GM15510 (cell line): Measurements from ENCODE around the gene GNG7.

Experiments
- POLR2A ChIP-seq: IDR thresholded peaks from 3 replicates; pipeline ENCODE4 v1.6.1; 2011; ENCODE audit warnings: borderline replicate concordance; ENCODE audit not compliant: insufficient read length; ENCODE audit errors: extremely low read depth

Gene GNG7

DNA sequence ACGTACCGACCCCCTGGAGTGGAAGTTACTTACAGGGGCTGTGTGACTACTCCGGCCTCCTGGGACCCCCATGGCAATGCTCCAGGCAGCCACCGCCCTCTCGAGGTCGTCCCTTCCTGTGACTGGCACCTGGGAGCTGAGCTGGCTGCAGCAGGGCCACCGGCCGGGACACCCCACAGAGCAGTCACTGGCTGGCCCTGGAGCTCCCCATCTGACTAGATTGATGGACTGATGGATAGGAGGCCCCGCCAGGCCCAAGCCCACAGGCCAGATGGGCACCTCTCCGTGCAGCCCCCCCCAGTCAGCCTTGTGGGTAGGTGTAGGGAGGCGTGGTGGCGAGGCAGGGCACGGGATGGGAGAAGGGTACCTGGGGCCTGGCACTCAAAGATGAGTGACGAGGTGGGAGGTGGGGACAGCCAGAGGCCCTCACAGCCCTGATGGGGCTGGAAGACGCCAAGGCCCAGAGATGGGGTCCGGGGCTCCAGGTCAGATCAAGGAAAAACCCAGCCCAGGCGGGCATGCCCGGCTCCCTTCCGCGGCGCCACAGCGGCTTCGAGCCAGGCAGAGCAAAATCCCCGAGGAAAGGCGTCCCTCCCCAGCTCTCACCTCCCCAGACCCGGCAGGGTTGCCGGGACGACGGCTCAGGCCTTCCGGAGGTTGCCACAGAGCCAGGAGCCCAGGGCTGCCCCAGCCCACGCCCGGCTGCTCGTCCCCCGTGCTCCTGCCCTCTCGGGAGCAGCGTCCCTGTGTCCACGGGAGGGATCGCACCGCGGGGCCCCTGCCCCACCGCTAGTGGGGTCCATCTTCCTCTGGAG, 28.9 kb upstream of the GNG7 start:
- TF ChIP-seq POLR2A: no peak

DNA sequence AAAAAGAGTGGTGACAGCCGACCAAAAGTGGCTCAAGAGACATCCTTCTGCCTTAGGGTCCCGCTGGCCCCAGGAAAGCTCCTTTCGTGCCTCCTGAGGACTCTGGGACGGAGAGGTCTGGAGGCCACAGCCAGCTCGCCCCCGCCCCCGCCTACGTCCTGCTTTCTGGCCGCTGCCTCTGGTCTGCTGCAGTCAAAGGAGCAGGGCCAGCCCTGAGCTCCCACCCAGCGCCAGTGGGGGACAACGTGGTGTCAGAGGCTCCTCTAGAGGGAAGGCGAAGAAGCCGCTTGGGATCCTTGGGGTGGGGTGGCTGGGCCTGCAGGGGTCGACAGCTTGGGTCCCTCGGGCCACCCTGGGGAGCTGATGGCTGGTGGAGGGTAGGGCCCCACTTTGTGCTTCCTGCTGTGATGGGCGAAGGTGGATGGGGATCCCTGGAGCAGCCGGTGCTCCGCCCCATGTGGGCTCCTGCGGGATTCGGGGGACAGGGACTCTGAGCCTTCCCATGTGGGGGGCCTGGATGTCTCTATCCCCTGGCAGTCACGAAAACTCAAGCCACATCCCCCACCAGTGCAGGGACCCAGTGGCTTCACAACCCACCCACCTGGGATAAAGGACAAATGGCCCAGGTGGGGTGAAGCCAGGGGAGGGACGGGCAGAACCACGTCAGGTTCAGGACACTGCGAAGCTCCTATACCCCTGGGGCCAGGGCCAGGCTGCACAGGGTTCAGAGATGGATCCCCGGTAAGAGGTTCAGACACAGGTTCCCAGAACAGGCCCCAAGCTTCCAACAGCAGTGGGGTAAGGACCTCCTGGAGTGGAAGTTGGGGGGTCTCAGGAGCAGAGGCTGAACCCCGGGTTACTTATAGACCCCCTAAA, 27.7 kb upstream of the GNG7 start:
- no peak for TF ChIP-seq POLR2A

DNA sequence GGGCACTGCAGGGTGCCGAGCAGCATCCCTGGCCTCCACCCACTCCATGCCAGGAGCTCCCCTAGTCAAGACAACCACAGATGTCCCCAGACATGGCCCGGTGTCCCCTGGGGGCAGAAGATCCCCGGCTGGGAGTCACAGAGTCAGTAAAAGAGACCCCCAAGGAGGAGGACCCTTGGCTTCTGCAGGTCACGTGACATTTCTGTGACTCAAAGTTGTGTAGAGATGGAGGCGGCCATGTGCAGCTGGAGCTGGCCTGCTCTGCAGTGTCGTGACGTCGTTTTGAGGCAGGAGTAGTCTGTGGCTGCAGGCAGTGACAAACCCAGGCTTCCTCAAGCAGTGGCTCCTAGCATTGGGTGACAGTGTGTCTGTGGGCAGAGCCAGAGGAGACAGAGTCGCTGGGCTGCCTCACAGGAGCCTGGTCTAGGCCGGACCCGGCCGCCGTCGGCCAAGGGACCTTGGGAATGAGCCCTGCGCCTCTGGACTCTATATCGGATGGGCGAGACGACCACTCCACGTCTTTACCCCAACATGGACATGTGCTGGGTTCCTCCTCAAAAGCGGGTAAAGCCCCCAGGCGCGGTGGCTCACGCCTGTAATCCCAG, 26.4 kb upstream of the GNG7 start:
- TF ChIP-seq POLR2A: no peak

DNA sequence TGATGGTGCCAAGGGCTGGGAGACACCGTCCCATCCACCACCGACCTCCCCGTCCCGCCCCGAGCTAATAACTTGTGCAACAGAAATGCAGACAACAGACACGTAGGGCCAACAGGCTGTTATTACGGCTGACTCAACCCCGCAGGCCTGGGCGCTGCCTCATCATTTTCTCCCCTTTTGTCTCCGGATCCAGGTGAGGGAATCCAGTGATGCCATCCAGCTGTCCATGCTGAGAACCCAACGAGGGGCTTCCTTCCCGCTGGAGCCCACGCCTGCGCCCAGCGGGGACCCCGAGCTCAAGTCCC, 25.1 kb upstream of the GNG7 start:
- no peak for TF ChIP-seq POLR2A

DNA sequence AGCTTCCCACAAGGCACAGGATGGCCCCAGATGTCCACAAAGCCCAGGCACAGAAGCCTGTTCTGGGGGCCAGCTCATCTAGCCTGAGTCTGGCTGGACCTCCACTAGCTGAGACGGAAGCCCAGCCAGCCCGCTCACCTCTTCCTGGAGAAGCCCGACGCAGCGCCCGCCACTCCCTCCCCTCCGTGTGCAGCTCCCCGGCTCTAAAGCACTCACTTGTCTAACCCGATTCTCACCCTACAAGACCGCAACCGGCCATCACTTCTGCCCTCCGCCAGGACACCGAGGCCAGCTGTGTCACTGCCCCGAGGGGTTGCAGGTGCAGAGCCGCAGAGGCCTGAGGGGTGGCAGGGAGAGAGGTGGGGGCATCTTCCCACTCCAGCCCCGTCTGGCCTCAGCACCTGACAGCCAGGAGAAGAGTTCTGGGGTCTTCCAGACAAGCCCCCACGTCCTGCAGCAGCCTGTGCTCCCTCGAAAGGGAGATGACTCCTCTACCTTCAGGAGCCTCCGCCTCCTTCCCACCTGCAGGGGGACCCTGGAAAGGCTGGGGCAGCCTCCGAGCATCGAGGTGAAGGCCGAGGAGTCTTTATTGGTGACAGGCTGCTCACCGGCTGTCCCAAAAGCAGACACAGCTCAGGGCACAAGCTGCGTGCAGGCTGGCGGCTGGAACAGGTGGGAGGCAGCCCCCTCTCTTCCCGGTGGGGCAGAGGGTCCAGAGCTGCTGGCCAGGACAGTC, 24.6 kb upstream of the GNG7 start:
- TF ChIP-seq POLR2A: no peak

DNA sequence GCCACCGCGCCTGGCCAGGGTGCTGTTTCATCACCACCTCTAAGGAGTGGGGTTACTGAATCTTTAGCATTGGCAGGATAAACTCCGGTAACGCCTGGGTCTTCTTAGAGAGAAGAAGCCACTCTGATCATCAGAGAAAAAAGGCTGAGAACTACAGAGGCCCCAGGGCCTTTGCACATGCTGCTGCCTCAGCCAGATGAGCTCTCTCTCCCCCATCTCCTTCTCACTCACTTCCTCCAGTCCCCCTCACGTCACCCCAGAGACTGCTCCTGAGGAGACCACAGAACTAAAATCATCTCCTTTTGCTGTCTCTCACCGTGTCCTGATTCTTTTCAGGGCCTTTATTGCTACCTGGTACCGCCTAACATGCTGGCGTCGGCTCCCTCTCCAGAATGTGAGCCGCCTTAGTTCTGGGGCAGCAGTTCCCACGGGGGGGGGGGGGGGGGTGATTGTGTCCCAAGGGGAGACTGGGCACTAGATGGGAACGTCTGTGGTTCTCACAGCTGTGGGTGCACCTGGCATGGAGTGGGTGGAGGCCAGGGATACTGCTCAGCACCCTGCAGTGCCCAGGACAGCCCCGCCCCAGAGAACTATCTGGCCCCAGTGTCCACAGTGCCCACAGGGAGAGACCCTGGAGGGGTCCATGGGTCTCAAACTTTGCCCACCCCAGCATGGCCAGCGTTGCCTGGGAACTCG, 23.8 kb upstream of the GNG7 start:
- no peak for TF ChIP-seq POLR2A

DNA sequence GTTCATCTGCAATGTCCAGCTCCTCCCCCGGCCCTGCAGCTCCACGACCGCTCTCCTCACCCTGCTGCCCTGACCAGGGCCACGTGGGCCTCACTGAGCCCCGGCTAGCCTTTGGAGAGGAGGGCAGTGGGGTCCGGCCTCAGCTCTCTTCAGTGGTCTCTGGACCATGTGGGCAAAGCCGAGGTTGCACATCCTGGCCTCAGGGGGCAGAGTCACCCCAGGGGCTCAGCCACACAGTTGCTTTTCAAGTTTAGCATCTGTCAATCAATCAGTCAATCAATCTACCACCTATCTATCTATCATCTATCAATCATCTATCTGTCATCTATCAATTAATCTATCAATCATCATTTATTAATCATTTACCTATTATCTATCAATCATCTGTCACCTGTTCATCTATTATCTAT, 21.7 kb upstream of the GNG7 start:
- no peak for TF ChIP-seq POLR2A

DNA sequence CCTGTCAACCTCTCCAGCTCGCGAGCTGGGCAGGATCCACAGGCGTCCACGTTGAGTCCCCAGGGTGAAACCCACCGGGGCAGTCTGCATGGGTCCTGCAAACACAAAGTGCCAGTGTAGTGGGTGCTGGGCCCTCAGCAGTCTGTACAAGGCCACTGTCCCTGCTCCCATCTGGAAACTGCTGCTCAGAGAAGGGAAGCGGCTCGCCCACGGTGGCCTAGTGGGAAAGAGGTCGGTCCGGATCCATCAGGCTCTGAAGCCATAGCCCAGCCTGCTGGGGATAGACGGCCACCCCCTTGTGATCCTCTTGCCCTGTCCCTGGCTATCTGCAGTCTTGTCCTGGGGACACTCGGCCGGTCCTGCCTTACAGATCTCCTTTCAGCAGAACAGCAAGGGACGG, 21.3 kb upstream of the GNG7 start:
- no peak for TF ChIP-seq POLR2A

DNA sequence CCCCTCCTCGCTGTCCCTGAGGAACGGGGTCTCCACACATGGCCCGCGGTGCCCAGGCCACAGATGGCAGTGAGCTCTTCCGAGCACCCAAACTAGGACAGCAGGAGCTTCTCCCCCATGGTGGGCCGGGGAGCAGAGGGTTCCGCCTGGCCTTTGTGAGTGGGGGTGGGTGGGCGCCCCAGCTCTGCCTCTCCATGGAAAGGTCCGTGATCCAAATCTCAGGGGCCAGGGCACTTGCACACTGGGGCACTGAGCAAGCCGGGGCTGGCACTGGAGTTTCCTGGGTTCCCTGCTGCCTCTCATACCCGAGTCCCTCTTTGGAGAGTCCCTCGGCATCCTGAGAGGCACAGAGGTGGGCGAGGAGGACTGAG, 20.8 kb upstream of the GNG7 start:
- no peak for TF ChIP-seq POLR2A

DNA sequence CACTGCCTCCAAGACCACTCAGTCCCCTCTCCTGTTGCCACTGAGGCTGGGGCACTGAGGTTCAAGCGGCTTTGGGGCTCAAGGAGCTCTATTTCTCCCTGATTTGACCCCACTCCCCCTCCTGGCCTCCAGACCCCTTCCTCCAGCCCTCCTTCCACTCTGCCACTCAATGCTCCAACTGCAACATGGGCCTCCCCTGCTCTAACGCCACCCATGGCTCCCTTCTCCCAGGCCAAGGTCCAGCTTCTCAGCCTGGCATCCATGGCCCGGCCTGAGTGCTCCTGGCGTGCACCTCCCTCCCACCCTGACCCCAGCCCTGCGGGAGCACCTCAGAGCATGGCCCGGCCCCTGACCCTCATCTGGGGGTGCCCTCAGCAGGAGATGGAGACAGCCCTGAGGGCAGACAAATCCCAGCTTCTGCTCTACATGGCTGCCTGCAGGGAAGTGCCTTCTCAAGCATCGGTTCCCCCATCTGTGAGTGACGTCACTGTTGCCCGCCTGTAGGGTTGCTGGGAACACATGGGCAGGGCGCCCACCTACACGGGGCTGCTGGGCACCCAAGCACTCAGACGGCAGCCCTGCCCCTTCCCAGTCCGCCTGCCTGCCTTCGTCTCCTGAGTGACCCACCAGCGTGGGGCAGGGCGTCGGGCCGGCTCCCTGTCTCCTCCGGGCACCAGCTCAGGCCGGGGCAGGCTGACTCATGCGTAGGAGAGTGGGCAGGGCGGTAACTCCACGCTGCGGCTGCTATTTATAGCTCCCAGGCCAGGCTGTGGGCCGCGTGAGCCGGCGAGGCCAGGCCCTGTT, 20.2 kb upstream of the GNG7 start:
- TF ChIP-seq POLR2A: no peak

DNA sequence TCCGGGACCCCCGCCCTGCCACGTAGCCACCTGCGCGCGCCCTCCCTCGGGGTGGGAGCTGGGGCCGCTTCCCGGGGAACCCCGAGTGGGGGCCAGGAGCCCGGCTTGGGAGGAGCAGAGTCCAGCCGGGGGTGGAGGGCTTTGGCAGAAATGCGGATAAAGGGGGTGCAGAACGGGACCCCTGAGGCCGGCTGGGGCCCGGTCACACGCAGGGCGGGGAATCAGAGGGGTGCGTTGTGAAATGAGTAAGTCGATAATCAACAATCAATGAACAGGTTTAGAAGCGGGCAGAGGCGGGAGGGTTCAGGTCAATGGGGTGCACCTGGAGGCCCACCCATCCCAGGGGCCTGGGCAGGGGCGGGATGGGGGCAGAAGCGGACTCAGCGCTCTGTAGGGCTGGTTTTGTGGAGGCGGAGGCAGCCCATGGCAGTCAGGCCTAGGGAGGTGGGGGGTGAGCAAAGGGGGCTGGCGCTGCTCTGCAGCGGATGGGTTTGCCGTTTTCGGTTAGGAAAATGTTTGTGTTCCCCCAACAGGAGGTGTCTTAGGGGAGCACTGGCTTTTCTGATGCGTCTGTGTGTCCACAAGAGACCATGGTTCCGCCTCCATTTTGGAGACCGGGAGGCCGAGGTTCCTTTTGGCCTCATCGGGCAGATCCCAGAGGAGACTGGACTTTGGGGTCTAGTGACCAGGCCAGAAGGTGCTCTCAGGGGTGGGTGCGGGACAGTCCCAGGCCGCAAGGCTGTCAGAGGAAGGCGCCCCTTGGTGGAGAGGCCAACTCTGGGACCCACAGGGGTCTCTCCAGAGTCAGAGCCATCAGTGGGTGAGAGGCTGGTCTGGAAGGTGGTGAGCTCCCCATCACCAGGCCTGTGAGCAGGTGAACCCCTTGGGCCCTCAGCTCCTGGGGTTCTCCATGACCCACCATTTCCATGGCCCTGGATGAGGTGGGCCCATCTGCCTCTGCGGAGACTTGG, 19.4 kb upstream of the GNG7 start:
- TF ChIP-seq POLR2A: no peak

DNA sequence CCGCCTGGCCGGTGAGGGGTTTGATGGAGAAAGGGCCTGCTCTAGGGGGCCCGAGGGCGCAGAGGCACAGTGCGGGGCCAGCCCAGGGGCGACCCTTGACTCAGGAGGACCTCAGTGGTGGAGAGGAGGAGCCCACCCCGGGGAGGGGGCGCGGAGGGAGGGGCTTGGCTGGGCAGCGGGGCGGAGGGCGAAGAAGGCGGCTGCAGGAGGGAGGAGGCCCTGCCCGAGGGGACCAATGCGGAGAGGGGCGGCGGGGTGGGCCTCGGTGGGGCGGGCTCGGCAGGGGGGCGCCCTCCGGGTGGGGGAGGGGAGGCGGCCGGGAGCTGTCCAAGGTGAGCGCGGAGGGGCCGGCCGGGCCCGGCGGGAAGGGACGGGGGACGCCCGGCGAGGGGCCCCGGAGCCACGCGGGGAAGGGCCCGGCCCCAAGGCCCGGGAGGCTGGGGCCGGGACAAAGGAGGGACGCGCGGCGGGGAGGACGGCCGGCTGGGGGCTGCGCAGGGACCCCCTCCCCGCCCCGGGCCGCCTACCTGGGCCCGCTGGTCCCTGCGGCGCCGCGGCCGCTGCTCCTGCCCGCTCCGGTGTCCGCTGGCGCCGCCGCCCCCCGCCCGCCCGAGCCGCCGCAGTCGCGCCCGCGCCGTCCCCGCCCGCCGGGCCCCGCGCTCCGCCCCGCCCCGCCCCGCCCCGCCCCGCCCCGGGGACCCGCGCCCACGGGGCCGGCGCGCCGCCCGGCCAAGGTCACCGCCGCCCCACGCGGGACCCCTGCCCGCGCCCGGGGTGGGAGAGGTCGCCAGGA, 18.5 kb upstream of the GNG7 start, which contains the start of gene DIRAS1:
Gene DIRAS1 (minus strand): TSS at position 596 of the 793 bp plus-strand sequence. CDS start 3,566 bp downstream, outside the sequence.
- TF ChIP-seq POLR2A: no peak
